ENCODE results near the gene TPPP. TPM values are rescaled to one million over a fixed set of nuclear protein-coding genes. Genes with fewer than 3 reads are reported as not detected.
"Not testable (repeated sequence)": the region's sequence is repeated elsewhere in the genome, so short reads cannot be mapped to it uniquely, and the experiment has no call there.

Gene TPPP
- total and polyA plus RNA-seq, 2 experiments from 2014 or later, result 0.48 to 1.4 TPM

GRCh38 chr5:628351-629205 is 64.6 kb downstream of the TPPP start:
- not testable (repeated sequence) for H3K27ac Mint-ChIP-seq; H3K4me2 ChIP-seq; H3K27me3 Mint-ChIP-seq (ENCODE audit: insufficient read depth, low read depth, poor library complexity); H3K27ac ChIP-seq (ENCODE audit: low read depth); H3K9me2 ChIP-seq (ENCODE audit: insufficient read depth); H4K20me1 ChIP-seq (replicated peaks; ENCODE audit: insufficient read depth); H3K4me3 Mint-ChIP-seq; H3K4me3 ChIP-seq; DNase-seq (ENCODE audit: low spot score); H3K4me1 Mint-ChIP-seq; H3K27me3 ChIP-seq (ENCODE audit: insufficient read depth); ATAC-seq; H3K9me3 Mint-ChIP-seq; H2AFZ ChIP-seq; H3F3A ChIP-seq (replicated peaks; ENCODE audit: low read depth); H3K4me1 ChIP-seq (ENCODE audit: insufficient read depth)
- H3K79me2 ChIP-seq (replicated peaks; ENCODE audit: insufficient read depth), result peaks cover 16% of the 10 kb centered on the region
- peaks cover 10% of the 10 kb centered on the region; the same call in 1 of the 2 replicates for H3K36me3 ChIP-seq (ENCODE audit: insufficient read depth)
- H3K36me3 Mint-ChIP-seq (ENCODE audit: low read depth), result peaks cover 43% of the 10 kb centered on the region

DNA sequence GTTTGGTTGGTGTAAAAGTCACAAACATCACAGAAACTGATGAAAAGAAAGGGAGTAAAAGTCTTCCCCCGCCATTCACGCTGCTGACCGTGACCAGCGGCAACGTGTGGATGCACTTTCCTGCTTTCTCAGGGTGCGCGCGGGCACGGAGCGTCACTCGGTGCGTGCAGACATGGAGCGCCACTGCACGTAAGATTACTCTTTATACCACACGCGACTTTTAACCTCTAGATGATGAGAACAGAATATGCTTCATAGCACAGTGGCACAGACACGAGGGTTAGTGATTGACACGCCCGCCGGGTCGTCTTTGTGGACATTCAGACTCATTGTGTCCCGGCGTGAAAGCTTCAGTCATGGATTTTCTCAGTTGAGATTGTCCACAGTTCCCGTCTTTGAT is 65.3 kb downstream of the TPPP start:
- Histone ChIP-seq H3K27me3 (ENCODE audit: insufficient read depth) (no peaks in the 10 kb centered on the region), H3K4me3 (no peak overlapping the region), H3K27ac (ENCODE audit: low read depth) (no peak overlapping the region), H3K4me2 (no peak overlapping the region), H2AFZ (no peak overlapping the region), H3K9me2 (ENCODE audit: insufficient read depth) (no peaks in the 10 kb centered on the region), H3K36me3 (ENCODE audit: insufficient read depth) (peaks cover 10% of the 10 kb centered on the region; the same call in 1 of the 2 replicates), H3F3A (replicated peaks; ENCODE audit: low read depth) (no peaks in the 10 kb centered on the region), H3K4me1 (ENCODE audit: insufficient read depth) (no peaks in the 10 kb centered on the region), H4K20me1 (replicated peaks; ENCODE audit: insufficient read depth) (peaks cover 8% of the 10 kb centered on the region), H3K79me2 (replicated peaks; ENCODE audit: insufficient read depth) (peaks cover 16% of the 10 kb centered on the region)
- DNase-seq (ENCODE audit: low spot score) (no peak), ATAC-seq (no peak)
- Mint-ChIP-seq H3K4me1 (no peaks in the 10 kb centered on the region), H3K9me3 (no peaks in the 10 kb centered on the region), H3K27ac (no peak overlapping the region), H3K27me3 (ENCODE audit: insufficient read depth, low read depth, poor library complexity) (peaks cover 1% of the 10 kb centered on the region), H3K36me3 (ENCODE audit: low read depth) (peaks cover 47% of the 10 kb centered on the region), H3K4me3 (no peak overlapping the region)
- TF ChIP-seq ZNF114 (CRISPR knock-in tag; IDR thresholded peaks at IDR 0.05) (no peak), ZNF331 (CRISPR knock-in tag; IDR thresholded peaks at IDR 0.05; ENCODE audit: low read depth) (no peak), JUNB (IDR thresholded peaks at IDR 0.05; ENCODE audit: unreplicated experiment) (no peak), EZH2 (IDR thresholded peaks at IDR 0.05; ENCODE audit: low read depth, unreplicated experiment) (no peak), NANOG (IDR thresholded peaks at IDR 0.05; ENCODE audit: borderline replicate concordance) (no peak), POLR2AphosphoS5 (IDR thresholded peaks at IDR 0.05; ENCODE audit: low read depth) (no peak), REST (IDR thresholded peaks at IDR 0.05; ENCODE audit: unreplicated experiment) (no peak), ETS1 (IDR thresholded peaks at IDR 0.05) (no peak)
- TF ChIP-seq, protein P1, sequence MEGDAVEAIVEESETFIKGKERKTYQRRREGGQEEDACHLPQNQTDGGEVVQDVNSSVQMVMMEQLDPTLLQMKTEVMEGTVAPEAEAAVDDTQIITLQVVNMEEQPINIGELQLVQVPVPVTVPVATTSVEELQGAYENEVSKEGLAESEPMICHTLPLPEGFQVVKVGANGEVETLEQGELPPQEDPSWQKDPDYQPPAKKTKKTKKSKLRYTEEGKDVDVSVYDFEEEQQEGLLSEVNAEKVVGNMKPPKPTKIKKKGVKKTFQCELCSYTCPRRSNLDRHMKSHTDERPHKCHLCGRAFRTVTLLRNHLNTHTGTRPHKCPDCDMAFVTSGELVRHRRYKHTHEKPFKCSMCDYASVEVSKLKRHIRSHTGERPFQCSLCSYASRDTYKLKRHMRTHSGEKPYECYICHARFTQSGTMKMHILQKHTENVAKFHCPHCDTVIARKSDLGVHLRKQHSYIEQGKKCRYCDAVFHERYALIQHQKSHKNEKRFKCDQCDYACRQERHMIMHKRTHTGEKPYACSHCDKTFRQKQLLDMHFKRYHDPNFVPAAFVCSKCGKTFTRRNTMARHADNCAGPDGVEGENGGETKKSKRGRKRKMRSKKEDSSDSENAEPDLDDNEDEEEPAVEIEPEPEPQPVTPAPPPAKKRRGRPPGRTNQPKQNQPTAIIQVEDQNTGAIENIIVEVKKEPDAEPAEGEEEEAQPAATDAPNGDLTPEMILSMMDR (conservative IDR thresholded peaks at IDR 0.05; ENCODE audit: low read depth in 2 of 2), result no peak

All from GM23338 (cell line).